ENCODE results near the gene LIN7A.

LIN7A gene

GRCh38 chr12:80747800-80748199, 189.9 kb downstream of the LIN7A start:
- Histone ChIP-seq H3K9me3 (no peaks in the 10 kb centered on the region), H3K4me1 (no peaks in the 10 kb centered on the region), H3K27me3 (peaks cover 63% of the 10 kb centered on the region), H3K4me3 (ENCODE audit: low read depth, low read length) (no peak overlapping the region), H3K36me3 (no peaks in the 10 kb centered on the region)
- TF ChIP-seq, protein P1, sequence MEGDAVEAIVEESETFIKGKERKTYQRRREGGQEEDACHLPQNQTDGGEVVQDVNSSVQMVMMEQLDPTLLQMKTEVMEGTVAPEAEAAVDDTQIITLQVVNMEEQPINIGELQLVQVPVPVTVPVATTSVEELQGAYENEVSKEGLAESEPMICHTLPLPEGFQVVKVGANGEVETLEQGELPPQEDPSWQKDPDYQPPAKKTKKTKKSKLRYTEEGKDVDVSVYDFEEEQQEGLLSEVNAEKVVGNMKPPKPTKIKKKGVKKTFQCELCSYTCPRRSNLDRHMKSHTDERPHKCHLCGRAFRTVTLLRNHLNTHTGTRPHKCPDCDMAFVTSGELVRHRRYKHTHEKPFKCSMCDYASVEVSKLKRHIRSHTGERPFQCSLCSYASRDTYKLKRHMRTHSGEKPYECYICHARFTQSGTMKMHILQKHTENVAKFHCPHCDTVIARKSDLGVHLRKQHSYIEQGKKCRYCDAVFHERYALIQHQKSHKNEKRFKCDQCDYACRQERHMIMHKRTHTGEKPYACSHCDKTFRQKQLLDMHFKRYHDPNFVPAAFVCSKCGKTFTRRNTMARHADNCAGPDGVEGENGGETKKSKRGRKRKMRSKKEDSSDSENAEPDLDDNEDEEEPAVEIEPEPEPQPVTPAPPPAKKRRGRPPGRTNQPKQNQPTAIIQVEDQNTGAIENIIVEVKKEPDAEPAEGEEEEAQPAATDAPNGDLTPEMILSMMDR (IDR thresholded peaks at IDR 0.05; ENCODE audit: low read depth, low read length), result no peak
- no peak for DNase-seq

GRCh38 chr12:80745851-80746505, 191.8 kb downstream of the LIN7A start:
- Histone ChIP-seq H3K9me3 (no peaks in the 10 kb centered on the region), H3K4me3 (ENCODE audit: low read depth, low read length) (no peak overlapping the region), H3K36me3 (no peaks in the 10 kb centered on the region), H3K27me3 (peaks cover 76% of the 10 kb centered on the region), H3K4me1 (no peaks in the 10 kb centered on the region)
- TF ChIP-seq, protein P1 (IDR thresholded peaks at IDR 0.05; ENCODE audit: low read depth, low read length), result no peak
- DNase-seq, result no peak

Measured in BE2C (cell line).